Measurements from ENCODE around the gene UNC79.

DNA sequence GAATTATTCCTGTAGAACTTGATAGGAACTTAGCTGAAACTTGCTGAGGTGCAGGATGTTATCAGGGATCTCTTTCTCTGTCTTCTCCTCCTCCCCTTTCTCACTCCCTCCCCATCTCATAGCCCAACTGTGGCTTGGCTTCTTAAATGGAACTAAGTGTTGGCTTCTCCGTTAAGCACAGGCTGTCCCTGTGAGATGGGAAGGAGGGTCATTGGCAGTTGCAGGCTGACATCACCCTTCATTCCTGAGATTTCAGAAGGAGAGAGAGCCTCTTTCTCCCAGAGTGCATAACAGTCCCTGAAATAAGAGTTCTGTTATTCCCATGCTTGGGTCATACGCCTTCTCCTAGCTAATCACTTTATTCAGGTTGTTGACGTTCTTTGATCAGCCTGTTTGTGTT, 162.0 kb downstream of the UNC79 start:
- TF ChIP-seq POLR2A (IDR thresholded peaks at IDR 0.05; ENCODE audit: low read depth, low read length) (no peak), ZNF274 (IDR thresholded peaks at IDR 0.05; ENCODE audit: insufficient read depth, insufficient read length) (no peak), CREB1 (IDR thresholded peaks at IDR 0.05; ENCODE audit: low read depth) (no peak), POLR2AphosphoS2 (IDR thresholded peaks at IDR 0.05; ENCODE audit: low read depth, low read length) (no peak), CTCF (IDR thresholded peaks at IDR 0.05 in 2 of 3, conservative IDR thresholded peaks at IDR 0.05 in 1 of 3; ENCODE audit: control insufficient read depth in 2 of 3, extremely low read depth in 1 of 3, insufficient read depth in 1 of 3, low read depth in 3 of 3, low read length in 3 of 3) (no peak), SKIL (IDR thresholded peaks at IDR 0.05; ENCODE audit: low read depth, poor library complexity, severe bottlenecking) (no peak), SRF (IDR thresholded peaks at IDR 0.05; ENCODE audit: low read depth in 2 of 2, low read length in 2 of 2) (no peak), YY1 (IDR thresholded peaks at IDR 0.05; ENCODE audit: low read depth, low read length) (no peak), EGR1 (IDR thresholded peaks at IDR 0.05; ENCODE audit: borderline replicate concordance in 1 of 2, low read depth in 2 of 2, low read length in 2 of 2) (no peak), CEBPB (IDR thresholded peaks at IDR 0.05; ENCODE audit: borderline replicate concordance in 1 of 2, low read depth in 2 of 2, low read length in 2 of 2) (no peak), USF2 (IDR thresholded peaks at IDR 0.05; ENCODE audit: borderline replicate concordance, low read depth, low read length) (no peak)
- TF ChIP-seq, protein P1, sequence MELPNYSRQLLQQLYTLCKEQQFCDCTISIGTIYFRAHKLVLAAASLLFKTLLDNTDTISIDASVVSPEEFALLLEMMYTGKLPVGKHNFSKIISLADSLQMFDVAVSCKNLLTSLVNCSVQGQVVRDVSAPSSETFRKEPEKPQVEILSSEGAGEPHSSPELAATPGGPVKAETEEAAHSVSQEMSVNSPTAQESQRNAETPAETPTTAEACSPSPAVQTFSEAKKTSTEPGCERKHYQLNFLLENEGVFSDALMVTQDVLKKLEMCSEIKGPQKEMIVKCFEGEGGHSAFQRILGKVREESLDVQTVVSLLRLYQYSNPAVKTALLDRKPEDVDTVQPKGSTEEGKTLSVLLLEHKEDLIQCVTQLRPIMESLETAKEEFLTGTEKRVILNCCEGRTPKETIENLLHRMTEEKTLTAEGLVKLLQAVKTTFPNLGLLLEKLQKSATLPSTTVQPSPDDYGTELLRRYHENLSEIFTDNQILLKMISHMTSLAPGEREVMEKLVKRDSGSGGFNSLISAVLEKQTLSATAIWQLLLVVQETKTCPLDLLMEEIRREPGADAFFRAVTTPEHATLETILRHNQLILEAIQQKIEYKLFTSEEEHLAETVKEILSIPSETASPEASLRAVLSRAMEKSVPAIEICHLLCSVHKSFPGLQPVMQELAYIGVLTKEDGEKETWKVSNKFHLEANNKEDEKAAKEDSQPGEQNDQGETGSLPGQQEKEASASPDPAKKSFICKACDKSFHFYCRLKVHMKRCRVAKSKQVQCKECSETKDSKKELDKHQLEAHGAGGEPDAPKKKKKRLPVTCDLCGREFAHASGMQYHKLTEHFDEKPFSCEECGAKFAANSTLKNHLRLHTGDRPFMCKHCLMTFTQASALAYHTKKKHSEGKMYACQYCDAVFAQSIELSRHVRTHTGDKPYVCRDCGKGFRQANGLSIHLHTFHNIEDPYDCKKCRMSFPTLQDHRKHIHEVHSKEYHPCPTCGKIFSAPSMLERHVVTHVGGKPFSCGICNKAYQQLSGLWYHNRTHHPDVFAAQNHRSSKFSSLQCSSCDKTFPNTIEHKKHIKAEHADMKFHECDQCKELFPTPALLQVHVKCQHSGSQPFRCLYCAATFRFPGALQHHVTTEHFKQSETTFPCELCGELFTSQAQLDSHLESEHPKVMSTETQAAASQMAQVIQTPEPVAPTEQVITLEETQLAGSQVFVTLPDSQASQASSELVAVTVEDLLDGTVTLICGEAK (IDR thresholded peaks at IDR 0.05; ENCODE audit: borderline replicate concordance): no peak
- TF ChIP-seq, protein P2, sequence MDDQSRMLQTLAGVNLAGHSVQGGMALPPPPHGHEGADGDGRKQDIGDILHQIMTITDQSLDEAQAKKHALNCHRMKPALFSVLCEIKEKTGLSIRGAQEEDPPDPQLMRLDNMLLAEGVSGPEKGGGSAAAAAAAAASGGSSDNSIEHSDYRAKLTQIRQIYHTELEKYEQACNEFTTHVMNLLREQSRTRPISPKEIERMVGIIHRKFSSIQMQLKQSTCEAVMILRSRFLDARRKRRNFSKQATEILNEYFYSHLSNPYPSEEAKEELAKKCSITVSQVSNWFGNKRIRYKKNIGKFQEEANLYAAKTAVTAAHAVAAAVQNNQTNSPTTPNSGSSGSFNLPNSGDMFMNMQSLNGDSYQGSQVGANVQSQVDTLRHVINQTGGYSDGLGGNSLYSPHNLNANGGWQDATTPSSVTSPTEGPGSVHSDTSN (IDR thresholded peaks at IDR 0.05; ENCODE audit: insufficient replicate concordance, low read depth, low read length): no peak
